Osteoblast (primary cell): ENCODE results near the gene ANKRD44. TPM values are rescaled to one million over a fixed set of nuclear protein-coding genes. Genes with fewer than 3 reads are reported as not detected.

ENCODE experiments used
- DNase-seq: peaks from one replicate; pipeline ENCODE4 v3.0.0; 2011; ENCODE audit warnings: low spot score, mixed read lengths; ENCODE audit not compliant: insufficient read length; ENCODE audit errors: missing footprints
- H2AFZ ChIP-seq: 2 replicates; pipeline ENCODE4 v1.6.0; 2011; ENCODE audit warnings: mild to moderate bottlenecking, low read length
- H3K27ac ChIP-seq: 2 replicates; pipeline ENCODE4 v1.5.1; 2011; ENCODE audit warnings: mild to moderate bottlenecking, low read depth, low read length, moderate library complexity
- H3K27me3 ChIP-seq: 2 replicates; pipeline ENCODE4 v1.6.0; 2012; ENCODE audit warnings: mild to moderate bottlenecking, control low read depth, inconsistent platforms, low read length, moderate library complexity; ENCODE audit not compliant: insufficient read depth
- H3K36me3 ChIP-seq: 2 replicates; pipeline ENCODE4 v1.5.1; 2011; ENCODE audit warnings: mild to moderate bottlenecking, low read length, control low read depth, moderate library complexity; ENCODE audit not compliant: insufficient read depth
- H3K4me1 ChIP-seq: 2 replicates; pipeline ENCODE4 v1.5.1; 2011; ENCODE audit warnings: mild to moderate bottlenecking, low read length, control low read depth, moderate library complexity; ENCODE audit not compliant: insufficient read depth
- H3K4me2 ChIP-seq: 2 replicates; pipeline ENCODE4 v1.6.0; 2011; ENCODE audit warnings: mild to moderate bottlenecking, low read length; ENCODE audit not compliant: insufficient read depth
- H3K4me3 ChIP-seq: fragments of 200-600 bp; sonication (generic); 3 replicates; pipeline ENCODE4 v1.5.1; 2012; ENCODE audit warnings: mild to moderate bottlenecking, low read length, inconsistent platforms; ENCODE audit not compliant: insufficient read depth
- H3K79me2 ChIP-seq: 2 replicates; pipeline ENCODE4 v1.6.0; 2012; ENCODE audit warnings: mild to moderate bottlenecking, low read length, control low read depth, inconsistent platforms; ENCODE audit not compliant: insufficient read depth
- H3K9me3 ChIP-seq: 2 replicates; pipeline ENCODE4 v1.5.1; 2011; ENCODE audit warnings: low read depth, low read length, control low read depth
- H4K20me1 ChIP-seq: 2 replicates; pipeline ENCODE4 v1.6.0; 2012; ENCODE audit warnings: mild to moderate bottlenecking, low read length, control low read depth; ENCODE audit not compliant: insufficient read depth
- CTCF ChIP-seq: IDR thresholded peaks from 2 replicates; pipeline ENCODE4 v1.5.1; 2011; ENCODE audit warnings: mild to moderate bottlenecking, low read depth, low read length, moderate library complexity; ENCODE audit errors: extremely low read depth
- total RNA-seq: library from RNA; depleted of rRNA; stranded (reverse); fragments of >200 nt; gene quantifications from 2 replicates; pipeline ENCODE4 v1.2.3, GENCODE V29; 2012

ANKRD44 gene
- total RNA-seq, 1 donor = 44.5 TPM

DNA sequence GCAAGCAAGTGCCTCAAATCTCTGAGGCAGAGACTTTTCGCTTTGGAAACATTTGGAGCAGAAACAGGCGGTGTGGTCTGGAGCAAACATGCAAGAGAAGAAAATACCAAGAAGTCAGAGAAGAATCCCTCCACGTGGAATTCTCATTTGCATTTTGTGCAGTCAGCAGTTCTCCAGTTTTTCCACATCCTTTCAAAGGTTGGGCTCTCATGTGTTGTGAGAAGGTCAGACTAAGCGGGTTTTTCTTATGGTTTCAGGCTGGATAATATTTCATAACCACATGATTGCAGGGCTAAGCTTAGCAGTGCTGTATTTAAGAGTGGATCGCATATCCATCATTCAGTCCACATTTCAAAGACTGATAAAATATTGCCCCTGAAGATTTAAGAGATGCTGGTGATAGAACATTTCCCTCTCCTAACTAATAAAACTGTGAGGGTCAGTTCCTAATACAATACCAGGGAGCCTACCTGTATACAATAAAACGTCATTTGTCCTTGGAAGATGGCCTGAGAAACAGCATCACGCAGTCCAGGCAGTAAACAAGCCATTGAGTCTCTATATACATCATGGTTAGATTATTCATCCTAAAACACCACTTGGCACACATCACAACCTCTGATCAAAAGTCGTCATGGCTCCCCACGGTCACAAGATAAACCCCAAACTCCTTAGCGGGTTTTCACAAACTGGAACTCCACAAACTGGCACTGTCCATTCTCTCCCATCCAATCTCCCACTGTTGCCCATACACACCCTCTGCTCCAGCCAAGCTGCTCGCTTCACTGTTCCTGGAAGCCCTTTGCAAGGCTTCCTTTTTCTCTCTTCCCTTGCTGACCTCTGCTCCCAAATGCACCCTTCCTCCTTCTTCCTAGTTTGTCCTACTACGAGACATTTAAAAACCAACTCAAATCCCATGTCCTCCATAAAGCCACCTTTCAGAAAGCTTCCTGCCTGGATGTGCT lies 31.5 kb downstream of the ANKRD44 start:
- no peaks in the 10 kb centered on the region for H3K27me3 ChIP-seq

GRCh38 chr2:197277794-197278193 lies 32.8 kb downstream of the ANKRD44 start:
- Histone ChIP-seq H3K27ac (no peak overlapping the region), H4K20me1 (no peaks in the 10 kb centered on the region), H3K4me1 (no peaks in the 10 kb centered on the region), H3K36me3 (no peaks in the 10 kb centered on the region), H3K27me3 (no peaks in the 10 kb centered on the region), H2AFZ (no peak overlapping the region), H3K4me3 (no peak overlapping the region), H3K79me2 (peaks cover 12% of the 10 kb centered on the region), H3K4me2 (no peak overlapping the region), H3K9me3 (no peaks in the 10 kb centered on the region)
- no peak for TF ChIP-seq CTCF
- no peak for DNase-seq

More for the DNA sequence above, 31.5 kb downstream of the ANKRD44 start:
- TF ChIP-seq CTCF = no peak
- H3K4me3 ChIP-seq = no peak overlapping the region
- H3K4me1 ChIP-seq = no peaks in the 10 kb centered on the region
- H2AFZ ChIP-seq = no peak overlapping the region
- DNase-seq = no peak
- no peak overlapping the region for H3K4me2 ChIP-seq
- H3K79me2 ChIP-seq = peaks cover 15% of the 10 kb centered on the region
- no peak overlapping the region for H3K27ac ChIP-seq
- H3K9me3 ChIP-seq = no peaks in the 10 kb centered on the region
- H4K20me1 ChIP-seq = no peaks in the 10 kb centered on the region
- no peaks in the 10 kb centered on the region for H3K36me3 ChIP-seq

- Histone ChIP-seq H2AFZ (no peak overlapping the region), H4K20me1 (no peaks in the 10 kb centered on the region), H3K4me3 (no peak overlapping the region), H3K4me2 (no peak overlapping the region), H3K4me1 (no peaks in the 10 kb centered on the region), H3K79me2 (peaks cover 12% of the 10 kb centered on the region), H3K27me3 (no peaks in the 10 kb centered on the region), H3K36me3 (no peaks in the 10 kb centered on the region), H3K9me3 (no peaks in the 10 kb centered on the region), H3K27ac (no peak overlapping the region)
- no peak for DNase-seq
- TF ChIP-seq CTCF = no peak
These were observed 34.4 kb downstream of the ANKRD44 start for GRCh38 chr2:197276156-197276555.

DNA sequence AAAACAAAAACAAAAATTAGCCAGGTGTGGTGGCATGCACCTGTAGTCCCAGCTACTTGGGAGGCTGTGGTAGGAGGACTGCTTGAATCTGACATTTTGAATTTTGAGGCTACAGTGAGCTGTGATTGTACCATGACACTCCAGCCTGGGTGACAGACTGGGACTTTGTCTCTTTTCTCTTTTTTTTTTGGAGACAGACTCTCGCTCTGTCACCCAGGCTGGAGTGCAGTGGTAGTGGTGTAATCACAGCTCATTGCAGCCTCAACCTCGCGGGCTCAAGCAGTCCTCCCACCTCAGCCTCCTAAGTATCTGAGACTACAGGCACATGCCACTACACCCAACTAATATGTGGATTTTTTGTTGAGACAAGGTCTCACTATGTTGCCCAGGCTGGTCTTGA lies 35.6 kb downstream of the ANKRD44 start:
- Histone ChIP-seq H2AFZ (no peak overlapping the region), H3K4me1 (peaks cover 7% of the 10 kb centered on the region), H3K27ac (no peak overlapping the region), H3K36me3 (no peaks in the 10 kb centered on the region), H3K4me2 (no peak overlapping the region), H3K79me2 (peaks cover 12% of the 10 kb centered on the region), H3K4me3 (no peak overlapping the region), H3K27me3 (no peaks in the 10 kb centered on the region), H4K20me1 (no peaks in the 10 kb centered on the region), H3K9me3 (no peaks in the 10 kb centered on the region)
- no peak for TF ChIP-seq CTCF
- DNase-seq = no peak
